ENCODE measurements around the gene CD40LG.

DNA sequence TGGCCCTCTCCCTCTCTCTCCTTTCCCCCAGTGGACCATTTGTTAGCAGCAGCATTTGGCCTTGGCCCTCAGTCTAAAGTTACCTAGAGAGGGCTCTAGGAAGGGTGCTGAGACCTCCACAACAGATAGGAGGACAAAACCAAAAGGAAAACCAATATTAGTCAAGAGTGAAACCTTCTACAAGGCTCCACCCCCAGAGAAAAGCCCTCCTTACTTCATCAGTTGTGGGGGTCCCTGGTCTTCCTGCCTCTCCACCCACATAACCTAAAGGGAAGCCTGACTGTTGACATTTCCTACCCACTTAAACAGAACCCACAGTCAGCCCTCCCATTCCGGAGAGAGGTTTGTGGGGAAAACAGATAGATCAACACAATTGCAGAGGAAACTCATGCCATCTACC lies 4.7 kb upstream of the CD40LG start:
- TF ChIP-seq, protein P1, sequence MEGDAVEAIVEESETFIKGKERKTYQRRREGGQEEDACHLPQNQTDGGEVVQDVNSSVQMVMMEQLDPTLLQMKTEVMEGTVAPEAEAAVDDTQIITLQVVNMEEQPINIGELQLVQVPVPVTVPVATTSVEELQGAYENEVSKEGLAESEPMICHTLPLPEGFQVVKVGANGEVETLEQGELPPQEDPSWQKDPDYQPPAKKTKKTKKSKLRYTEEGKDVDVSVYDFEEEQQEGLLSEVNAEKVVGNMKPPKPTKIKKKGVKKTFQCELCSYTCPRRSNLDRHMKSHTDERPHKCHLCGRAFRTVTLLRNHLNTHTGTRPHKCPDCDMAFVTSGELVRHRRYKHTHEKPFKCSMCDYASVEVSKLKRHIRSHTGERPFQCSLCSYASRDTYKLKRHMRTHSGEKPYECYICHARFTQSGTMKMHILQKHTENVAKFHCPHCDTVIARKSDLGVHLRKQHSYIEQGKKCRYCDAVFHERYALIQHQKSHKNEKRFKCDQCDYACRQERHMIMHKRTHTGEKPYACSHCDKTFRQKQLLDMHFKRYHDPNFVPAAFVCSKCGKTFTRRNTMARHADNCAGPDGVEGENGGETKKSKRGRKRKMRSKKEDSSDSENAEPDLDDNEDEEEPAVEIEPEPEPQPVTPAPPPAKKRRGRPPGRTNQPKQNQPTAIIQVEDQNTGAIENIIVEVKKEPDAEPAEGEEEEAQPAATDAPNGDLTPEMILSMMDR (IDR thresholded peaks at IDR 0.05) = no peak
- no peak for TF ChIP-seq POLR2A (IDR thresholded peaks at IDR 0.05)
